ENCODE measurements around the gene NOTCH1.

Gene NOTCH1

GRCh38 chr9:136565715-136566552 is 20.1 kb upstream of the NOTCH1 start:
- DNase-seq (ENCODE audit: low spot score) = no peak
- no peak for TF ChIP-seq CTCF (IDR thresholded peaks at IDR 0.05; ENCODE audit: extremely low read depth, missing control alignments)

- TF ChIP-seq CTCF (IDR thresholded peaks at IDR 0.05; ENCODE audit: extremely low read depth, missing control alignments) = no peak
These were observed 19.4 kb upstream of the NOTCH1 start for GRCh38 chr9:136565086-136565714.

GRCh38 chr9:136564379-136564988 is 18.6 kb upstream of the NOTCH1 start:
- peak; percentile 87 for DNase-seq (ENCODE audit: low spot score)
- TF ChIP-seq CTCF (IDR thresholded peaks at IDR 0.05; ENCODE audit: extremely low read depth, missing control alignments) = no peak

More at GRCh38 chr9:136565086-136565714, 19.4 kb upstream of the NOTCH1 start:
- DNase-seq (ENCODE audit: low spot score) = no peak

GRCh38 chr9:136563646-136564325 is 17.9 kb upstream of the NOTCH1 start:
- no peak for TF ChIP-seq CTCF (IDR thresholded peaks at IDR 0.05; ENCODE audit: extremely low read depth, missing control alignments)
- no peak for DNase-seq (ENCODE audit: low spot score)

GRCh38 chr9:136562746-136563495 is 17.1 kb upstream of the NOTCH1 start:
- TF ChIP-seq CTCF (IDR thresholded peaks at IDR 0.05; ENCODE audit: extremely low read depth, missing control alignments) = no peak
- DNase-seq (ENCODE audit: low spot score) = no peak

- no peak for DNase-seq (ENCODE audit: low spot score)
- TF ChIP-seq CTCF (IDR thresholded peaks at IDR 0.05; ENCODE audit: extremely low read depth, missing control alignments) = no peak
These were observed 15.9 kb upstream of the NOTCH1 start for GRCh38 chr9:136561779-136562178.

All from GM20000 (cell line).